GM19238 (cell line): ENCODE measurements around the gene NR5A1.

ENCODE experiments used
- DNase-seq: peaks from one replicate; pipeline ENCODE4 v3.0.0; 2011; ENCODE audit warnings: low spot score; ENCODE audit not compliant: insufficient read length

Gene NR5A1

GRCh38 chr9:124514125-124514524 is 6.9 kb upstream of the NR5A1 start:
- no peak for DNase-seq

GRCh38 chr9:124513376-124513994 is 6.3 kb upstream of the NR5A1 start:
- no peak for DNase-seq

DNA sequence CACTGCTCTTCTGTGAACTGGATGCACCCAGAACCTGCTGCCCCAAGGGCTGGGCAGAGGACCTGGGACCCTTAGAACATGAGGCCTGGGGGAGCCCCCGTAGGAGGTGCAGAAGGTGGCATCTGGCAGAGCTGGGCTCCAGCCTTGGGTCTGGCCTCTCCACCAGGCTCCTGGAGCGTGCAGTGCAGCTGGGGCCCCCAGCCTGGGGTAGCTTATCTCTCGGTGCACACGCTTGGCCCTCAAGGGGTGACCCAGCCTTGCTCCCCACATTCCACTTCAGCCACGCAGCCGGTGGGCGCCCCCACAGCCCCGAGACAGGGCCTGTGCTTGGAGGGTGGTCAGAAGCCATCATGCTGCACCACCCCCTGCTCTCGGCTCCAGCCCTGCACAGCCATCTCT is 5.6 kb upstream of the NR5A1 start:
- DNase-seq = no peak

GRCh38 chr9:124511891-124512805 is 4.9 kb upstream of the NR5A1 start:
- no peak for DNase-seq

GRCh38 chr9:124511426-124511840 is 4.2 kb upstream of the NR5A1 start:
- no peak for DNase-seq

- no peak for DNase-seq
Observed at GRCh38 chr9:124510650-124511425, 3.6 kb upstream of the NR5A1 start.

DNA sequence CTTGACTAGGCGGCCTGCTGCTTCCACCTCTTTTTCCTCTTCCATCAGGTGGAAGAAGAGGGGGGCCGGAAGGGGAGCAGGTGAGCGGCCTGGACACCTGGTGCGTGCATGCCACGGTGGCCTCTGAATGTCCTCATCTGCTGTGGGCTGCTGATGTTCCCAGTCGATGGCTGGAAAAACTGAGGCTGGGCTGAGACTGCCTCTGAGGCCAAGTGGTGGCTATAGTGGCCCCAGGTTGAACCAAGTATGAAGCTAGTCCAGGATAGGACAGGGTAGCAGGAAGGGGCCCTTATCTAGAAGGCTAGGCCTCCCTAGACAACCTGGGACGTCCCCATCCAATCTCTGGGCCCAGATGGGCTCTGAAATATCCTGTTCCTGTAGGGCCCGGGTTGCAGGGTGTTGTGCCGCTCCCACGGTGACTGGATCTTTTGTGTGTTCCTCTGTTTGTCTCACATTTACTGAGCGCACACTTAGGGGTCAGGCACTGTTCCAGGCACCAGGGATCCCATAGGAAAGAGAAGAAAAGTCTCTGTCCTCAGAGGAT is 753 bp upstream of the NR5A1 start:
- no peak for DNase-seq

GRCh38 chr9:124506433-124506832 is 766 bp downstream of the NR5A1 start:
- no peak for DNase-seq

DNA sequence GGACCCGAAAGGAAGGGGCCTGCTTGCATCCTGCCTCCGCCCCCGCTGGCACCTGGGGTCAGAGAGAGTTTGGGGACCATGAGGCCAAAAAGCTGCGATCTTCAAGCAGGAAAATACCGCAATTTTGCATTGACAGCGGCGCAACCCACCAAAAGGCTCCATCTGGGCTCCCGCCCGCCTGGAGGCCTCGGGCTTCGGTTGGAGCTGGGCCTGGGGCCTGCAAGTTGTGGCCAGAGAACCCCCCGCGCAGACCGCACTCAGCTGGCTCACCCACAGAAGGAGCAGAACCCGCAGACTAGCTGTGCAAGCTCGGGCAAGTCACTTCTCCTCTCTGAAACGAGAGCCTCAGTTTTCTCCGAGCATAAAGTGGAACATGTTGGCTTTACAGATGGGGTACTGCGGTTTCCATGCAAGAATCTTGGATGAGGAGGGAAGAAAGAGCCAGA is 1.3 kb downstream of the NR5A1 start:
- no peak for DNase-seq

GRCh38 chr9:124505006-124505900 is 1.9 kb downstream of the NR5A1 start:
- DNase-seq = no peak

GRCh38 chr9:124504530-124505005 is 2.6 kb downstream of the NR5A1 start:
- no peak for DNase-seq

DNA sequence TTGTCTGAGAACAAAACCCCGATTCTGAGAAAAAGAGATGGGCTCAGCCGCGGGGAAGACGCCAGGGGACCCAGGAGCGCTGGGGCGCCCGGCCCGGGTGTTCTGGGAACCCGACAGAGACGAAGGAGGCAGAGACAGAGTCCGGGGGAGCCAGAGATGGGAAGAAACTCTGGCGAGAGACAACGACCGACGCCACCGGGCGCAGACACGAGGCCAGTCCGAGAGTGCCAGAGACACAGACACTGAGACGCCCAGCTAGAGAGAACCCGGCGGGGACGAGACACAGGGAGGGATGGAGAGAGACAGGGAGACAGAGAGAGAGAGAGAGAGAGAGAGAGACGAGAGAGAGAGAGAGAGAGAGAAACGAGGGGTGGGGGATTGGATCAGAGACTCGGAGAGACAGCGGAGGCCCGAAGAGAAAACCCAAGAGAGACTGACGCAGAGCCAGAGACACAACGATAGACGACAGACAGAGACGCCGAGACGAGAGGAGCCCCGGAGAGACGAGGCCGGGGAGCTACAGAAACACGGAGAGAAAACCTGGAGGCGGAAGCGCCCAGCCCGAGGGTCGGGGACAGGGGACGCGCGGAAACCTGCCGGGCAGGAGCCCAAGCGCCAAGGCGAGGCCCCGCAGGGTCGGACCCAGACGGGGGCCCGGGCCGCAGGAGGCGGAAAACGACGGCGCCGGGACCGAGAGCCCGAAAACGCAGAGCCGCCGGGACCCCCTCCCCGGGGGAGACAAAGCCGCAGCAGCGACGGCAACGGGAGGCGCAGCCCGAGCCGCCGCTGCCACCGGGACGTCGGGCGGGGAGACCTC is 3.3 kb downstream of the NR5A1 start:
- DNase-seq = no peak

DNA sequence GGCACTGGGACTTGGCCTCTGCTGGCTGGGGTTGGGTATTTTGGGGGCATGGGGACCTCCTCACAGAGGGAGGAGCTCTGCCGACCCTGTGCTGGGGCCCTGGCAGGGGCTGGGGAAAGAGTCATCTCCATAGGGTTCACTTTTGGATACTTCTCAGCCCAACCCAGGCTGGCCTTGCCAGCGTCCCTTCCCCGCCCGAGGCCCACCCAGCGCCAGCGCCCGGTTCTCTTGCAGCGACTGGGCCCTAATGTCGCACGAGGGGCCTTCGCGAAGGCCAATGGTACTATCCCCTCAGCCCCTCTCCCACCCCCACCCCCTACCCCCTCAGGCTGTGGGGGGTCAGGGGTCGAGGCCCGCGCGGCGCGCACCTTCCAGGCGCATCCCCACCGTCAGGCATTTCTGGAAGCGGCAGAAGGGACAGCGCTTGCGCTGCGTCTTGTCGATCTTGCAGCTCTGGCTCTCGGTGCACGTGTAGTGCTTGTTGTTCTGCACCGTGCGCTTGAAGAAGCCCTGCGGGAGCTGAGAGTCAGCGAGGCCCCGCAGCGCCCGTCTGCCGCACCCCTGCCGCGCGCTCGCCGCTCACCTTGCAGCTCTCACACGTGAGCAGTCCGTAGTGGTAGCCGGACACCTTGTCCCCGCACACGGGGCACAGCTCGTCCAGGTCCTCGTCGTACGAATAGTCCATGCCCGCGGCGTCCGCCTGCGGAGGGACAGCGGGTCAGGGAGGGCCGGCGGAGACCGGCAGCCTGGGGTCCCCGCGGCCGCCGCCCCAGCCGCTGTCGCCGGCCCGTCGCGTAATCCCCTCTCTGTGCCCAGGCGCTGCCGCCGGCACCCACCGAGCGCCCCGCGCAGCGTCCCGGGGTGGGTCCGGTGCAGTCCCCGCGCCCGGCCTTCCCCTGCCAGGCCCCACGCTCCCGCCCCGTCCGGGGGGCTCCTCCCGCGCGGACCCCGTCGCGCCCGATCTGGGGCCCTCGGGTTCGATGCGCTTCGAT is 4.2 kb downstream of the NR5A1 start:
- no peak for DNase-seq

GRCh38 chr9:124501771-124502320 is 5.4 kb downstream of the NR5A1 start:
- DNase-seq = no peak

DNA sequence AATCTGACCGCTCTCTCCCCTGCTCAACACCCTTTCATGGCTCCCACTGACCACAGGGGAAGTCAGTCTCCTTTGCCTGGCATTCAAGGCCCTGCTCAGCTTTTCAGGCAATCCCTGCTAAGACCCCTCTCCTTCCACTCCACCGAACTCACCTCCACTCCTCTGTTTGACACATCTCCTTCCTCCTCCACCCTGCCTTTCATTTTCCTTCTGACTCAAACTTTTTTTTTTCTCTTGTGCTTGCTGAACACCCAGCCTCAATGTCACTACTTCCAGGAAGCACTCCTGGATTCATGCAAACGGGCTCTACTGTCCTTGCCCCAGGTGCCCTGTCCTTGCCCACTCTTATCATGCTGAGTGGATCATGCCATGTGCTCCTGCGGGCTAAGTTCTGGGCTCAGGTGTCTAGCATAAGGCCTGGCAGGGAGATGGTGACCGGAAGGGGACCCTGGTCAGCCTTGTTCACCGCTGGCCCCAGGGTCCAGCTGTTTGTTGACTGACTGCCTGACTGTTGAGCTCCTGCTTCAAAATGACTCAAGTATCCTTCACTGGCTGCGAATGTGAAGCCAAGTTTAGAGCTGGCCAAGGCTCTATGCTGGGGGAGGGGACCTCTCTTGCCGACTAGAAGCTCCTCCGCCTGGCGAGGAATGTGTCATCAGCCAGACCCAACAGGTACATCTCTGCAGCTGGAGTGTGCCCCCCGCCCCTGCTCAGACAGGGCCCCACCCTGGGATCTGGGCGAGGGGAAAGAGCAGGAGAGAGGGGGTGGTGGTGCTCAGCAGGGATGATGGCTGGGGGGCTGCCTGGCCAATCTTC is 6.2 kb downstream of the NR5A1 start:
- DNase-seq = no peak

GRCh38 chr9:124500028-124500795 is 7.0 kb downstream of the NR5A1 start:
- no peak for DNase-seq

DNA sequence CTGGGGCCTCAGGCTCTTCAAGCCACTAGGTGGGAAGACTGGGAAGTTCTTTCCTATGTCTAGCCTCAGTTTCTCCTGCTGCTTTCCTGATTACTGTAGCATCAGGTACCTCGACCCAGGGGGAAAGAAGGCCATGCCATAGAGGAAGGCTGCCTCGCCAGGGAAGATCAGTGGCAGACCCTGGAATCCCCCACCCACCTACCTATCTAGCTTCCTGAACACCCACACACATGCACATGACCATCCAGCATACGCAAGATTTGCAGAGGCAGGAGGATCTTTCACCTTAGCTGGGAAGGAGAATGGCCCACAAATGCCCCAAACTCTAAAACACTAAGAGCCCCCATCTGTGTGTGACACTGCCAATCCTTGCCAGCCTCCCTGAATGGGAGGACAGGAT is 8.0 kb downstream of the NR5A1 start:
- no peak for DNase-seq
